Nephron progenitor cell (in vitro differentiated cells): ENCODE measurements around the gene VPS8.
"Not testable (repeated sequence)": the region's sequence is repeated elsewhere in the genome, so short reads cannot be mapped to it uniquely, and the experiment has no call there.

Experiments used
- DNase-seq: peaks from one replicate; pipeline ENCODE4 v3.0.0; 2021
- H3K27ac Mint-ChIP-seq: 2 replicates; pipeline ENCODE4 v1.8.0; 2021; ENCODE audit warnings: mild to moderate bottlenecking, moderate library complexity, mixed read lengths
- H3K27me3 Mint-ChIP-seq: 2 replicates; pipeline ENCODE4 v1.8.0; 2021; ENCODE audit warnings: mild to moderate bottlenecking, low read depth, mixed read lengths; ENCODE audit not compliant: poor library complexity
- H3K36me3 Mint-ChIP-seq: 2 replicates; pipeline ENCODE4 v1.8.0; 2021; ENCODE audit warnings: low read depth, mixed read lengths
- H3K4me1 Mint-ChIP-seq: 2 replicates; pipeline ENCODE4 v1.8.0; 2021; ENCODE audit warnings: mixed read lengths
- H3K4me3 Mint-ChIP-seq: 2 replicates; pipeline ENCODE4 v1.8.0; 2021; ENCODE audit warnings: mild to moderate bottlenecking, moderate library complexity, mixed read lengths
- H3K9me3 Mint-ChIP-seq: 2 replicates; pipeline ENCODE4 v1.8.0; 2021; ENCODE audit warnings: mild to moderate bottlenecking, moderate library complexity, mixed read lengths
- CTCF ChIP-seq: fragments of 200-600 bp; sonication (generic); IDR thresholded peaks from 2 replicates; pipeline ENCODE4 v1.5.0; 2021; ENCODE audit warnings: antibody characterized with exemption

Gene VPS8

GRCh38 chr3:184896336-184896735 is 84.4 kb downstream of the VPS8 start:
- Mint-ChIP-seq H3K27me3 (peaks cover 3% of the 10 kb centered on the region), H3K36me3 (peaks cover 18% of the 10 kb centered on the region), H3K27ac (no peak overlapping the region), H3K4me3 (no peak overlapping the region), H3K4me1 (peaks cover 6% of the 10 kb centered on the region), H3K9me3 (no peaks in the 10 kb centered on the region)
- TF ChIP-seq CTCF: no peak
- no peak for DNase-seq

GRCh38 chr3:184899953-184900595 is 88.1 kb downstream of the VPS8 start:
- peaks cover 3% of the 10 kb centered on the region for H3K27me3 Mint-ChIP-seq
- no peaks in the 10 kb centered on the region for H3K4me1 Mint-ChIP-seq
- TF ChIP-seq CTCF: no peak
- H3K4me3 Mint-ChIP-seq: no peak overlapping the region
- H3K36me3 Mint-ChIP-seq: peaks cover 50% of the 10 kb centered on the region
- no peak overlapping the region for H3K27ac Mint-ChIP-seq
- no peak for DNase-seq
- H3K9me3 Mint-ChIP-seq: peaks cover 21% of the 10 kb centered on the region

GRCh38 chr3:184907031-184907430 is 95.1 kb downstream of the VPS8 start:
- not testable (repeated sequence) for H3K27me3 Mint-ChIP-seq, H3K4me3 Mint-ChIP-seq, DNase-seq
- peaks cover 32% of the 10 kb centered on the region for H3K9me3 Mint-ChIP-seq
- H3K27ac Mint-ChIP-seq: peak overlapping the region; percentile 98
- H3K36me3 Mint-ChIP-seq: peaks cover 59% of the 10 kb centered on the region
- peaks cover 60% of the 10 kb centered on the region for H3K4me1 Mint-ChIP-seq

- H3K4me3 Mint-ChIP-seq: peak overlapping the region; percentile 1
- H3K4me1 Mint-ChIP-seq: peaks cover 69% of the 10 kb centered on the region
- peak overlapping the region; percentile 98 for H3K27ac Mint-ChIP-seq
- DNase-seq: no peak
- no peak for TF ChIP-seq CTCF
- H3K9me3 Mint-ChIP-seq: peaks cover 30% of the 10 kb centered on the region
- H3K36me3 Mint-ChIP-seq: peaks cover 55% of the 10 kb centered on the region
- no peaks in the 10 kb centered on the region for H3K27me3 Mint-ChIP-seq
Observed at GRCh38 chr3:184907681-184908649, 96.0 kb downstream of the VPS8 start.

GRCh38 chr3:184908859-184909258 is 96.9 kb downstream of the VPS8 start:
- Mint-ChIP-seq H3K27ac (peak overlapping the region; percentile 97), H3K4me3 (no peak overlapping the region), H3K27me3 (no peaks in the 10 kb centered on the region)

More at GRCh38 chr3:184908859-184909258, 96.9 kb downstream of the VPS8 start:
- peaks cover 78% of the 10 kb centered on the region for H3K4me1 Mint-ChIP-seq
- H3K9me3 Mint-ChIP-seq: peaks cover 23% of the 10 kb centered on the region
- no peak for TF ChIP-seq CTCF
- peaks cover 46% of the 10 kb centered on the region for H3K36me3 Mint-ChIP-seq
- DNase-seq: no peak
